ENCODE measurements around the gene GPRC5C. TPM values are rescaled to one million over a fixed set of nuclear protein-coding genes. Genes with fewer than 3 reads are reported as not detected.

The GPRC5C gene
- total and polyA plus RNA-seq, 2 of the 13 experiments (the other 11 are each of a cell fraction or from before 2014, with no cell fraction given), result 85.6 to 300 TPM

GRCh38 chr17:74430706-74431567 is 951 bp upstream of the GPRC5C start (continued):
- TF ChIP-seq LCORL (IDR thresholded peaks at IDR 0.05) (no peak), LCORL (CRISPR knock-in tag; IDR thresholded peaks at IDR 0.05) (peak; percentile 83; the same call in 1 of the 2 replicates), JUNB (CRISPR knock-in tag; IDR thresholded peaks at IDR 0.05; ENCODE audit: borderline replicate concordance) (no peak), ZBTB26 (CRISPR knock-in tag; IDR thresholded peaks at IDR 0.05; ENCODE audit: borderline replicate concordance) (peak; percentile 69; the same call in 1 of the 2 replicates), ZFY (CRISPR knock-in tag; IDR thresholded peaks at IDR 0.05) (peak; percentile 85), EHMT2 (IDR thresholded peaks at IDR 0.05; ENCODE audit: borderline replicate concordance, low read depth, low read length) (no peak), ZNF687 (CRISPR knock-in tag; IDR thresholded peaks at IDR 0.05) (peak; percentile 74), SMARCC2 (IDR thresholded peaks at IDR 0.05) (no peak), SMAD9 (CRISPR knock-in tag; IDR thresholded peaks at IDR 0.05) (0 out of 2 replicates have a peak, but pooled peaks have one; percentile 57), FOXO1 (CRISPR knock-in tag; IDR thresholded peaks at IDR 0.05) (peak; percentile 76; the same call in 1 of the 2 replicates), NFRKB (IDR thresholded peaks at IDR 0.05) (no peak), KAT7 (CRISPR knock-in tag; IDR thresholded peaks at IDR 0.05; ENCODE audit: borderline replicate concordance) (peak; percentile 90), ZNF781 (CRISPR knock-in tag; IDR thresholded peaks at IDR 0.05; ENCODE audit: borderline replicate concordance, not compliant biosample characterization) (no peak), KLF12 (CRISPR knock-in tag; IDR thresholded peaks at IDR 0.05; ENCODE audit: borderline replicate concordance) (peak; percentile 57; the same call in 1 of the 2 replicates), HNF4G (IDR thresholded peaks at IDR 0.05; ENCODE audit: borderline replicate concordance, low read depth, low read length) (0 out of 2 replicates have a peak, but pooled peaks have one; percentile 57), HNF4G (CRISPR knock-in tag; IDR thresholded peaks at IDR 0.05; ENCODE audit: borderline replicate concordance, low read depth) (peak; percentile 28; the same call in 1 of the 2 replicates), ARNT2 (CRISPR knock-in tag; IDR thresholded peaks at IDR 0.05; ENCODE audit: low read depth) (no peak), FOXP1 (IDR thresholded peaks at IDR 0.05) (no peak), FOXP1 (CRISPR knock-in tag; IDR thresholded peaks at IDR 0.05) (peak; percentile 71; the same call in 1 of the 2 replicates), ZC3H4 (CRISPR knock-in tag; IDR thresholded peaks at IDR 0.05; ENCODE audit: borderline replicate concordance) (peak; percentile 95; the same call in 1 of the 2 replicates), ZNF446 (CRISPR knock-in tag; IDR thresholded peaks at IDR 0.05) (0 out of 2 replicates have a peak, but pooled peaks have one; percentile 24), PRPF4 (IDR thresholded peaks at IDR 0.05; ENCODE audit: low read depth, low read length, poor library complexity, severe bottlenecking) (peak; percentile 98), ZNF512 (CRISPR knock-in tag; IDR thresholded peaks at IDR 0.05) (no peak), KLF15 (CRISPR knock-in tag; IDR thresholded peaks at IDR 0.05; ENCODE audit: borderline replicate concordance) (no peak; the same call in 1 of the 2 replicates)

All from HepG2 (cell line).